Activated CD4-positive, alpha-beta T cell treated with anti-CD3 and anti-CD28 coated beads for 1 hour (primary cell): ENCODE results near the gene ZDHHC3.

Source experiments
- DNase-seq: peaks from one replicate; pipeline ENCODE4 v3.0.0-alpha.2; 2020

ZDHHC3 gene, protein sequence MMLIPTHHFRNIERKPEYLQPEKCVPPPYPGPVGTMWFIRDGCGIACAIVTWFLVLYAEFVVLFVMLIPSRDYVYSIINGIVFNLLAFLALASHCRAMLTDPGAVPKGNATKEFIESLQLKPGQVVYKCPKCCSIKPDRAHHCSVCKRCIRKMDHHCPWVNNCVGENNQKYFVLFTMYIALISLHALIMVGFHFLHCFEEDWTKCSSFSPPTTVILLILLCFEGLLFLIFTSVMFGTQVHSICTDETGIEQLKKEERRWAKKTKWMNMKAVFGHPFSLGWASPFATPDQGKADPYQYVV

DNA sequence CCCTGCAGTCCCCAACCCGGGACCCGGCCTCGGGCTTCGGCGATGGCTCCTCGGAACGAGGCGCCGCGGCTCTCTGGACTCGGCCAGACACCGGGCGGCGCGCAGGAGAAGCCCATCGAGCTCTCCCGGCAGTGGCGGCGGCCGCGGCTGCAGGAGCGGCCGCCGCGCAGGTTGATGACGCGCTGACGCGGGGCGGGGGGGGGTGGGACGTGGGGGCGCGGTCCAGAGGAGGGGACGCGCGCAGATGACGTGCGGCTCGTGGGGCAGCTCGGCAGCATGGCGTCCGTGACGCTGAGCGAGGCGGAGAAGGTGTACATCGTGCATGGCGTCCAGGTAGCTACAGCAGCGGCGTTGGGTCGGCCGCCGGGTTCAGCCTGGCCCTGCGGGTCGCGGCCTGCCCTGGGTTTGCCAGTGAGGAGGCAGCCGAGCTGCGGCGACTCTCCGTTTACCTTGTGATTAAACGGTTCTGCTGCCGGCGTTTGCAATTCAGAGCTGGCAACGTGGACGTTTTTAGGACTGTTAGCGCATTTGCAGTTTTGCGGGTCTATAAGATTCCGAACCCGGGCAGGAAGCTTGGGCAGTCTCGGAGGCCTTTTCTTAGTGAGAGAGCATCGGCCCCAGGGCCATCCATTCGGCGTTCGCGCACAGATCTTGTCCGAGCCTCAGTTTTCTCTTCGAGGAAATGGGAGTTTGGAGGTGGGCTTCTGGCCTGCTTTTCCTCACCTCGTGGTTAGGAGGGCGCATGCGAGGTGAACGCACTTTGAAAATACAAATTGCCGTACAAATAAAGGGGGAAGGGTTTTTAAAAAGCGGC, at the start of gene ZDHHC3, which contains the start of gene EXOSC7:
Gene ZDHHC3 (minus strand): TSS at position 173 of the 814 bp plus-strand sequence. CDS start 16,738 bp downstream, outside the sequence.
Gene EXOSC7 (plus strand): TSS at position 243 of the 814 bp plus-strand sequence. CDS start 34 bp downstream, at position 277.
- DNase-seq: peak; percentile 82

DNA sequence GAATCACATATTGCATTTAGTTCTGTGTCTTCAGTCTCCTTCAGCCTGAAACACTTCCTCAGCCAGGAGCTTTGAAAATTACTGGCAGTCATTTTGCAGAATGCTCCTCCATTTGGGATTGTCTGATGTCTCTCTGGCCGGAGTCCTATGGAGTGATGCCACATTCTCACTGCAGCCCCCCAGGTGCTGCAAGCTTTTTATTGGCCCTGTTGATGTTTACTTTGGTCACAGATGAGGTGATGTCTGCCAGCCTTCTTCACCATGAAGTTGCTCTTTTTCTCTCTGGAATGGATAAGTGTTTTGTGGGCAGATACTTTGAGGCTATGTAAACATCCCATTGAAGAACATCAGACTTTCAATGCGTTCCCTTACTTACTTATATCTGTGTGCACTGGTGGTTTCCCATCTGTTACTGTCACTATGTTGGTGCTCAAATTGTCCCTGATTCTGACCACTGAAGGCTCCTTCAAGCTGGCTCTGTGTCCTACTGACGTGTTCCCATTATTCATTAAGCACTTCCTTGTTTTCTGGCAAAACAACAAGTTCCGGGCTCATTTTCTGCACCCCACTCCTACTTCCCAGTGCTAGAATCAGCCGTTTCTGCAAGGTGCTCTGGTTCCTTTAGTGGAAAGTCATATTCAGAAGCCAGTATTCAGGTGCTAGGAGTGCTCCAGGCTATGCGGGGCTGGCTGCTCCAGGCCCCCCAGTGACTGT, 48.7 kb upstream of the ZDHHC3 start:
- DNase-seq: no peak

DNA sequence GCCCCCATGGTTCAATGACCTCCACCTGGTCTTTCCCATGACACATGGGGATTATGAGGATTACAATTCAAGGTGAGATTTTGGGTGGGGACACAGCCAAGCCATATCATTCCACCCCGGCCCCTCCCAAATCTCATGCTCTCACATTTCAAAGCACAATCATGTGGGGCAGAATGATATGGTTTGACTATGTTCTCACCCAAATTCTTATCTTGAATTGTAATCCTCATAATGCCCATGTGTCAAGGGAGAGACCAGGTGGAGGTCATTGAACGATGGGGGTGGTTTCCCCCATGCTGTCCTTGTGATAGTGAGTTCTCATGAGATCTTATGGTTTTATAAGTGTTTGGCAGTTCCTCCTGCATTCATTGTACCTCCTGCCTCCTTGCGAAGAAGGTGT, 47.7 kb upstream of the ZDHHC3 start:
- no peak for DNase-seq

DNA sequence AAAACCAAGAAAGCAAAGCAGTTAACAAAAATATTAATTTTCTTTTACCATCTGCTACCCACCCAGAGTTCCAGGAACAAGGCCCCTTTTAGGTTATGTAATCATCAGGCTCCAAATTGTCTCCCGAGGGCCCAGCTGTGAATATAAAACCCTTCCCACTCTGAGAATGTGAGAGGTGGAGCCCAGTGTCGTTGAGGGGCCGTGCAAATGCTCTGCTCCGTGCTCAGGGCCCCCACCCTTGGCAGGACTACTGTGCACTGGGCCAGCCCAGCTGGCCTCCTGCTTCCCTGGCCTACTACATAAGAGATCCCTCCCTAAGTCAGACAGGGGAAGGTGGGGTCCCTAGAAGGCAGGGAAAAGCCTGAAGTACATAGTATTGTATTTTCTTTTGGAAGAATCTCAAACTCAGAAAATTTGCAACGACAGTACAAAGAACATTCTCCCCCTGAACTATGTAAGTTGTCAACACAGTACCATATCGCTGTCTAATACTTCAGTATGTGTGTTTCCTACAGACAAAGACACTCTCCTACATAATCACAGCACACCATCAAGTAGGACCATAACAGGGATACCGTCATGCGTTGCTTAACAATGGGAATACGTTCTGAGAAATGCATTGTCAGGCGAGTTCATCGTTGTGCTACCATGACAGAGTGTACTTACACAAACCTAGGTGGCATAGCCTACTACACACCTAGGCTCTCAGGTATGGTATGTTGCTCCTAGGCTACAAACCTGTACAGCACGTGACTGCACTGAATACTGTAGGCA, 45.7 kb upstream of the ZDHHC3 start:
- DNase-seq: no peak

DNA sequence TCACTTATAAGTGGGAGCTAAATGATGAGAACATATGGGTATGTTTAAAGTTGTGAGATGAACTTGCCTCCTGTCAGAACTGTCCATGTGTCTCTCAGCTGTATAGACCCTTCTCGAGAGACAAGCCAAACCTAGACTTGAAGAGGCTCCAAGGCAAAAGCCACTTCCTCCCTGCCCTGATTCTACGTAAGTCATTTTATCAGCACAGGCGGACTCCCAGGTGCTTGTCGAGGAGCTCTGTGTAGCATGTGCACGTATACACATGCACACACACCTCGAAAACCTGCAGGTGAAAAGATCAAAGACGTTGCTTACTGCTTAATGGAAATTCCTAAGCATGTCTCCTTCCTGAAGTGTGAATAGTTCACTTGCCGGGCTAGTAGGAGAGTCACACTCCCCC, 44.6 kb upstream of the ZDHHC3 start:
- DNase-seq: no peak

DNA sequence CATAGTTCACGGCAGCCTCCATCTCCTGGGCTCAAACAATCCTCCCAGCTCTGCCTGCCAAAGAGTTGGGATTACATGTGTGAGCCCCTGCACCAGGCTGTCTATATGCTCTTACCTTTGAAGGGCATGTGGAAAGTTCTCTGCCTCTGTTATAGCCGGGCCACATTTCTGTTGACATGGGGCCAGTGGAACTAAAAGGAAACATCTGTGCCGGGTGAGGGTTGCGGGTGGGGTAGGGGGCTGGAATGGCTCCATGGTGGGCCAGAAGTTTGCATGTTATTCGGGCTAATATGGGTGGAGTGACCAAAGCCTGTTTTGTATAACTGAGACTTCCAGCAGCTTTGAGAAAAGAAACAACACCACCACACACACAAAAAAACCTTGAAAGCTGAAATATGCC, 41.8 kb upstream of the ZDHHC3 start:
- DNase-seq: no peak

DNA sequence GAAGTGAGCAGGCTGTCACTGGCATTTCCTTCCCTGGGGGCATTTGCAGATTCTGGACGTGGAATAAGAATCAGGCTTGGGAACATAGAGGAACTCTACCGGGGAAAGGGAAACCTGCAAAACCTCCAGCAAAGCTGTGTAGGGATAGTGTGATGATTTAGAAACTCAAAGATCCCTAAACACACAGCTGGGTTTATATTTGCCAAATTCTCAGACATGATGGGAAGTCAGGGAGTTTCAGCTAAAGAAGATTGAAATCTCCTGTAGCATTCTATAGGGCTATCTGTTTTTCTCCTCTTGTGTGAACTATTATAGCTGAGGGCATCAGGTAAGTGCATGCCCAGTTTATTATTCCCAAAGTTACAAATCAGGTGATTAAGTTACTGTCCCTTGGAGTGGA, 40.9 kb upstream of the ZDHHC3 start:
- DNase-seq: no peak

DNA sequence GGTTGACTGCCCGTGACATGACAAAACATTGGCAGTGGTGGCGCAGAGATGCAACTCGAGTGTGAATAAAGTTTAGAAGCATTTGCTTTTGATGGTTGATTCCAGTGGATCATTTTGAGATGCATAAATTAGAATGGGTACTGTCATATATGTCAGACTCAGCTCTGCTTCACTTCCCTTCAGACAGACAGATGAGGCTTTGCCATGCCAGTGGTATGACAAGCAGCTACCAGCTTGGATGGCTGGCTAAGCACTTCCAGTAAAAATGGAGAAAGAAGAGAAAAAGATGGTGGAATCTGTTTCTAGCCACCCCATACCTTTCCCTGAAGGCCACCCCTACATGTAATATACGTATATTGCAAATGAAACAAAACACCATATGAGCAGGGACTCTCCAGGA, 36.6 kb upstream of the ZDHHC3 start:
- DNase-seq: no peak

DNA sequence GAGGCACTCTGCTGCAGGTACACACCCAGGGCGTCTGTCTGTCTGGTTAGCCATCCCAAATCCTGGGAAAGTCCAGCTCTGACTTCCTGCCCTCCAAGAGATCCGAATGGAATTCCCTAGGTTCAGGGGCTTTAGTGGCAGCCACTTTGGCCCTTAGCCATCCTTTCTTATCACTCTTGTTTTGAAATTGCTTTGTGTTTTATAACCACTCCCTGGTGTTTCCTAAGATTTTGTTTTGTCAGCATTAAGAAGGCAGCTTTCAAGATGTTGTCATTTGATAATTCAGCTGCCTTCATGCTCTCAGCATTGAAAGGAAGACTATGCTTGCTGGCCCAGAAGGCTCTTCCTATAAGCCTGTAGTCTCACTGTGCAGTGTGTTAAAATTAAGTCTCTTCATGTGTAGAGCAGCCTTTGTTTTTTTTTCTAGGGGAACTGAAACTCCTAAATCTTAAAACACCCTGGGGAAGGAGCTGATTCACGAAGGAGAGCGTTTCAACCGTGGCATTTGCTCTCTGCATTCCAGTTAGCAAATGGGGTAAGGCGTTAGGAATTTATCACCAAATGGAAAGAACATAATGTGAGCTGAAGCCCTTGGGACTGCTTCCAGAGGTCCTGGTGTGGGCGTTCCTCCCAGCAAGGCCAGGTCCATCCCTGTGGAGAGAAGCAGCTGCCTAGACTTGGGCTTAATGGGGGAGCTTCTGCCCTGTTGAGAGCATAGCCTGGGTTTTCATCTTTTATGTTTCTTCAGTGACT, 36.0 kb upstream of the ZDHHC3 start:
- DNase-seq: no peak

DNA sequence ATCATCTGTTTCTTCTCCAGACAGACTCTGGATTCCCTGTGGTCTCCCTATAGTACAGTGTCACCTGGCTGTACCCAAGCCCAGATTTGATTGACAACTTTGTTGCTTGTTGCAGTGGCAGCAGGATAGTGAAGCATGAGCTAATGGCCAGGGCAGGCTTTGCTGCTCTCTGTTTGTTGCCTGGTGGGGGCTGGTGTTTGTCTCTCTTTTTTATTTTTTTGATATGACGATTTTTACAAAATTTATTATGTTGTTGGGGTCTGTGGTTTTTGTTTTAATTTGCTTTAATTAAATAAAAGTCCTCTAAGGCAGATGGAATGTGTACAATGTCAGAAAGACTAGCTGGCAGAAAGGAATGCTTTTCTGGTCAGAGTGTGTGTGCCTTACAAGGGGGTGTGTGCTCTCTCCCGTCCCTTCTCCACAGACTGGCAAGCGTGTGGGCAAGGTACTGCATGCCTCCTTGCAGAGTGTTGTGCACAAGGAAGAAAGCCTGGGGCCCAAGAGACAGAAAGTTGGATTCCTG, 34.9 kb upstream of the ZDHHC3 start:
- DNase-seq: no peak

DNA sequence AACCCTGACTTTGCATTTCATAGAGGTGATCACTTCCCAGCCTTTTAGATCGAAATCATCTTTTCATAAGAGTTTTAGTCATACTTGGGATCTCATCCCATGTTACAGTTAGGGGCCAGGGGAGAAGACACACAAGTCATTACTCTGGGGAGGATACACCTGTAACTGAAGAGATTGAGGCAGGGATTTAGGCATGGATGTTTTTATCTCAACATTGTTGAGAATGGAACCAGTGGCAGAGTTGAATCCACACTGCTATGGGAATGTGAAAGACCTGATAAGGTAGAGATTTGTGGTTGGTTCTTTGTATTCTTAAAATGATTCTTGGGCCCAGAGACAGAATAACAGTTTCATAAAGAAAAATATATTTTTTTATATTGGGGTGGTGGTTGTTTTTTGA, 33.9 kb upstream of the ZDHHC3 start:
- DNase-seq: no peak

DNA sequence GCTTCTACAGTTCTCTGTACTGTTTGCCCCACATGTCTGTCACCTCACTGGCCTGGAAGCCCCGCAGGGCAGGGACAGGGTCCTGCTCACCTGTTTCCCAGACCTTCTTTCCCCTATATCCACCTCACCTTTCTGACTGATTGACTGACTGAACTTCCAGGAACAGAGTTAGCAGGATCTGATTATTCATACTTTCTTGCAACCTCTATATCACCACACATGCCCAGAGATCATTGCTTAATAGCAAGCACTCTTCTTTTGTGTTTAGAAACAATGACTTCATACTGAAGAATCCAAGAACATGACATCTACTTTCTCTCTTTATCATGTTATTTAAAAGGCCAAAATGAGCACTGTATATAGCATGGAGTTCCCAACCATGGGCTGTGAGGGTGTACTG, 32.1 kb upstream of the ZDHHC3 start:
- DNase-seq: no peak

DNA sequence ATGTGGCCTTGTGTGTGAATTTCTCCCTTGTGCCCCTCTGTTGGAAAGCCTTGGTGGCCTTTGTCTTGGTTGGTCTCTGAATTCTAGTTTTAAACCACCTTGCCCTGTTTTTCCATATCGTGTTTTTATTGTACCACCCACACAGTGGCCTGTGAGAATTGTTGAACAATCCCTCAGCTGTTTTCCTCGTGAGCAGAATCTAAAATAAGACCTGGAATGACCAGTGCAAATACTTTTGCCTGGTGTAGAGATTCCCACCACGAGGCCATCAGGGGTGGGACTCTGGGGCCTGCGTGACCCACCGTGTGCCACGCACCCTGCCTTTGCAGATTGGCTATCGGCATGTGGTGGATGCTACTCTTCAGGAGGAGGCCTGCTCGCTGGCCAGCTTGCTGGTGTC, 31.1 kb upstream of the ZDHHC3 start:
- no peak for DNase-seq

DNA sequence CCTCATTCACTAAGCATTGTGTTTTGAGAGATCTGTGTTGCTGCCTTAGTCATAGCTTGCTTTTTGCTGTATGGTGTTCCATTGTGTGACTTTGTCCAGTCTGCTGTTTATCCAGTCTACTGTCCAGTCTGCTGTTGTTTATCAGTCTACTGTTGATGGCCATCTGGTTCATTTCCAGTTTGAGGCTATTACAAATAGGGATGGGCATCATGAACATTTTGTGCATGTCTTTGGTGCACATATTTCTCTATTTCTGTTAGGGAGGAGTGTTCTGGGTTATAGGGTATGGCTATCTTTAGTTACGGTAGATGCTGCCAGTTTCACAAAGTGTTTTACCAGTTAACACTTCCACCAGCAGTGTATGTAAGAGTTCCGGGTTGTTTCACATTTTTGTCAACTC, 27.9 kb upstream of the ZDHHC3 start:
- no peak for DNase-seq

DNA sequence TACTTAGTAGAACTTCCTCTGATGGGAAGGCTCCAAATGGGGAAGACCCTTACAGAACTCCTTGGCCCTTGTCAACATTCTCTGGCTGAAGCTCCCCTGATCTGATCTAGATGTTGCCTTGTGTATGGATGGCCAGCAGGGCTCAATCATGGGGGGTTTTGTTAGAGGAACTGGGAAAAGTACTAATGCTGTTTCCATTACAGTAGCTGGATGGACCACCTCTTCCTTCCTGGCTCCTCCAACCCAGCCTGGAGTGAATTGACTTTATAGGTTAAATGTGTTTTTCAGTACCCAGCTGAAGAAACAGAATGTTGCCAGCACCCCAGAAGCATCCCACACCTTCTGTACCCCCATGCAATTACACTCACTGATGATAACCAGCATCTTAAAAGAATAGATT, 27.4 kb upstream of the ZDHHC3 start:
- no peak for DNase-seq

DNA sequence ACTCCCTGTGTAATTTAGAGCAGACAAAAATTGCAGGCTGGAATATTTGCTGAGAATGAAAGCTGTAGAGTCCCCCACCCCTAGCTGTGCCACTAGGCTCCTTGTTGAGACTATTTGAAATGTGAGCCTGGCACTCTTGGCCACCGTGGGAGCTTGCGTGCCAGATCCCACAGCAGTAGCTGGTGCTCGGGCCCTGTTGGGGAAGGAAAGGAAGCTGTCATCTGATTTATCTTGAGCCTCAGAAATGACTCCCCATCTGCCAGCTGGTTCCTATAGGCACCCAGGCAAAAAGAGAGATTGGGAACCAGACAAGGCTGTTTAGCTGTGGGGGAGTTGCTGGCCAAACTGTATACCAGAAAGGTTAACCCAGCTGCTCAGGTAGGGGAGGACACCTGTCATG, 26.7 kb upstream of the ZDHHC3 start:
- DNase-seq: no peak

DNA sequence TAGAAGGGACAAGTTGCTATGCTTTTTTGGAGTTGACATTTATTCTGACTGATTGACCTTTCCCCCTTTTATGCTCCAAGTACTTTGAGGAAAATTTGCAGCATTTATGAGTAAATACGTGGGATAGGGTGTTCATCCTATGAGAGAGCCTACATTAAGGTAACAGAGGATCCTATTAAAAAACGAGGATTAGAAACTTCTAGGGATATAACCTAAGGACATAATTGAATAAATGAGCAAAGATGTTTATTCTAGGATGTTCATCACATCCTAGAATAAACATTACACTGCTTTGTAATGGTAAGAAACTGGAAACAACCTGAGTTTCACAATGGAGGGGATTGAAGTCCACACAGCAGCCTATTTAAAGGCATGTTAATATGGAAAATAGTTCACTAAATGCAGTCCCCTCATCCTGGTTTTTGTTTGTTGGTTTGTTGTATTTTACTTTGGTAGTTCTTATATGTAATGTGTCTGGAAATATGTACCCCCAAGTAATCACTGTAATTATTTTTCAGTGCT, 26.2 kb upstream of the ZDHHC3 start:
- no peak for DNase-seq

DNA sequence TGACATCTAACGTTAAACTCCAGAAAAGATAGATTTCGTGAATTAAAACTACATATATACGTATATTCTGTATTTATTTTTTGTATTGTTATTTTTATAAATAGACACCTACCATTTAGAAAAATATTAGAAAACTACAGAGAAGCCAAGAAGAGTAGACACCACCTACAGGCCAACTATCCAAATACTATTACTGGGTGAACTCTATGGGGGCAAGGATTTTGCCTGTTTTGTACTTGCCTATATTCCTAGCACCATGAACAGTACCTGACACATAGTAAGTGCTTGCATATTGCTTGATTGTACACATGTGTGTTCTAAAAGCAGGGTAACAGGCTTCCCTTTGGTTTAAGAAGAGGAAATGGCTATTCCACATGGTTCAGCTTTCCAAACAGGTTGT, 25.8 kb upstream of the ZDHHC3 start:
- DNase-seq: no peak

DNA sequence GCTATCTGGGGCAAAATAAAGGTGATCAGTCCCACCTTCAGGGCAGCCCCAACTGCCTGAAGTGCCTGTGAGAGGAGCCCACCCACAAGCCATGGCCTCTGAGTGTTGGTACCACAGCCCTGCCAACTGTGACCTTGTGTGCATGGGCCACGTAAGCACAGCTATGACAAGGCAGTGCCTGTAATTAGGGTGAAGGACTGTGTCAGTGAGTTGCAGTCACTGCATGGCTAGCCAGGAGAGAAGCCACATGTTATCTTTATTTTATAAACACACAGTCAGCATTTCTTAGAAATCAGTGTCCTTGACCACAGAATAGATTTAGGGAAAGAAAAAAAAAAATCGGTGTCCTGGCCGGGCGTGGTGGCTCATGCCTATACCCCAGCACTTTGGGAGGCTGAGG, 24.8 kb upstream of the ZDHHC3 start:
- DNase-seq: no peak

DNA sequence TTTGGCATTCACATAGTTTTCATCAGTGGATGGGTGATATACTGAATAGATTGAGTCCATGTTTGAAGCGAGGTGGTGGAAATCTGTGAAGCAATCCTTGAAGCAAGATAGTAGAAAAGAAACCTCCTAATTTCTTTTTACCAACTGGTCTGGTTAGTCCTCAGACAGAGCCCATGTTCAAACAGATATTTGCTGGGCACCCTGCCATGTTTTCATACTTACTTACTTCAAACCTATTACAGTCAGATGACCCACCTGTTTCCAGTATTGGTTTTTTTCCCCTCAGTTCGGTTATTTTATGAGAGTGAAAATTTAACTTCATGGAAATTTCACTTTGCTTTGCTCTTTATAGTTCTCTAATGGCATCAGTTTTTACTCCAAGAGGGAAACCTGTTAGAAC, 23.8 kb upstream of the ZDHHC3 start:
- no peak for DNase-seq

DNA sequence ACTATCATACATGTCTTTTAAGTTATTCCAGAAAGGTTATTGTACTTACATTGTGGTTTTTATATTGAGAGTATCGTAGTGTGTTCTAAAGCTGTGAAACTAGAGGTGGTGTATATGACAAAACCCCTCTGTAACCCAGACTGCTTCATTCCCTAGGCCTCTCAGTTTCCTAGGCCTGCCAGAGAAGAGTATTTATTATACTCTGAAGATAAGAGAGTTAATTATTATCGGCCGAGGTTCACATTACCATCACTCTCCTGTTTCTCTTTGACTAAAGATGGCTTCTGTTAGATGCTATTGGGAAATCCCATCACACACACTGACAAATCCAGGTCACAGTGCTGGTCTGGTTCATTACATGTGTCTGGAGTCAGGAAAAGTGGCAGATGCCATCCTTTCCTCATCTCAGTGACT, 20.6 kb upstream of the ZDHHC3 start:
- no peak for DNase-seq
